H9 (cell line): ENCODE measurements around the gene CTIF. TPM values are rescaled to one million over a fixed set of nuclear protein-coding genes. Genes with fewer than 3 reads are reported as not detected.

Experiments used
- DNase-seq: peaks from one replicate; pipeline ENCODE4 v3.0.0-alpha.2; 2017
- H2AFZ ChIP-seq: one replicate; pipeline ENCODE4 v1.6.1; 2013; ENCODE audit warnings: mild to moderate bottlenecking, low read length, control low read depth, moderate library complexity
- H2AK5ac ChIP-seq: 2 replicates; pipeline ENCODE4 v1.6.1; 2013; ENCODE audit warnings: low read length, control low read depth, mixed read lengths; ENCODE audit not compliant: insufficient read length
- H2BK120ac ChIP-seq: one replicate; pipeline ENCODE4 v1.6.1; 2013; ENCODE audit warnings: low read depth, mild to moderate bottlenecking, low read length, control low read depth, inconsistent platforms; ENCODE audit not compliant: poor library complexity, severe bottlenecking
- H2BK12ac ChIP-seq: 2 replicates; pipeline ENCODE4 v1.6.1; 2013; ENCODE audit warnings: low read length, control low read depth, mixed read lengths, low read depth; ENCODE audit not compliant: insufficient read length
- H2BK15ac ChIP-seq: 2 replicates; pipeline ENCODE4 v1.6.1; 2013; ENCODE audit warnings: low read depth, low read length, control low read depth
- H2BK20ac ChIP-seq: one replicate; pipeline ENCODE4 v1.6.1; 2013; ENCODE audit warnings: low read depth, mild to moderate bottlenecking, low read length, control low read depth, inconsistent platforms; ENCODE audit not compliant: poor library complexity, severe bottlenecking
- H2BK5ac ChIP-seq: 2 replicates; pipeline ENCODE4 v1.6.1; 2013; ENCODE audit warnings: low read length, control low read depth, mixed read lengths; ENCODE audit not compliant: insufficient read length
- H3K14ac ChIP-seq: 2 replicates; pipeline ENCODE4 v1.6.1; 2013; ENCODE audit warnings: low read length, control low read depth; ENCODE audit not compliant: insufficient read depth
- H3K18ac ChIP-seq: 2 replicates; pipeline ENCODE4 v1.6.1; 2013; ENCODE audit warnings: low read depth, mild to moderate bottlenecking, mixed read lengths, low read length, control low read depth; ENCODE audit not compliant: insufficient read length
- H3K23ac ChIP-seq: 2 replicates; pipeline ENCODE4 v1.6.1; 2013; ENCODE audit warnings: low read length, control low read depth, mixed read lengths, low read depth; ENCODE audit not compliant: insufficient read length
- H3K23me2 ChIP-seq: 2 replicates; pipeline ENCODE4 v1.6.1; 2013; ENCODE audit warnings: low read depth, mild to moderate bottlenecking, mixed read lengths, low read length, control low read depth; ENCODE audit not compliant: insufficient read length, poor library complexity, severe bottlenecking
- H3K27ac ChIP-seq: 2 replicates; pipeline ENCODE4 v1.5.1; 2013; ENCODE audit warnings: low read length, control low read depth, mixed read lengths, low read depth; ENCODE audit not compliant: insufficient read length
- H3K27me3 ChIP-seq: 2 replicates; pipeline ENCODE4 v1.6.1; 2013; ENCODE audit warnings: low read length, control low read depth, inconsistent platforms; ENCODE audit not compliant: insufficient read depth
- H3K4ac ChIP-seq: 2 replicates; pipeline ENCODE4 v1.6.1; 2013; ENCODE audit warnings: low read depth, mild to moderate bottlenecking, control low read depth, inconsistent platforms, low read length, moderate library complexity
- H3K4me1 ChIP-seq: 2 replicates; pipeline ENCODE4 v1.6.1; 2013; ENCODE audit warnings: low read length, control low read depth, inconsistent platforms; ENCODE audit not compliant: insufficient read depth
- H3K4me2 ChIP-seq: 2 replicates; pipeline ENCODE4 v1.6.1; 2013; ENCODE audit warnings: low read length, control low read depth, mixed read lengths; ENCODE audit not compliant: insufficient read length, insufficient read depth
- H3K56ac ChIP-seq: 2 replicates; pipeline ENCODE4 v1.6.1; 2013; ENCODE audit warnings: low read depth, mild to moderate bottlenecking, mixed read lengths, low read length, control low read depth; ENCODE audit not compliant: insufficient read length
- H3K79me1 ChIP-seq: 2 replicates; pipeline ENCODE4 v1.6.1; 2013; ENCODE audit warnings: low read depth, mild to moderate bottlenecking, moderate library complexity, low read length, control low read depth, inconsistent platforms; ENCODE audit not compliant: insufficient read depth, poor library complexity, severe bottlenecking
- H3K79me2 ChIP-seq: 2 replicates; pipeline ENCODE4 v1.6.1; 2013; ENCODE audit warnings: low read length, control low read depth, inconsistent platforms; ENCODE audit not compliant: insufficient read depth
- H3K9ac ChIP-seq: 2 replicates; pipeline ENCODE4 v1.6.1; 2013; ENCODE audit warnings: low read length, control low read depth, mixed read lengths; ENCODE audit not compliant: insufficient read length; ENCODE audit errors: extremely low read depth
- H3K9me3 ChIP-seq: one replicate; pipeline ENCODE4 v1.6.1; 2013; ENCODE audit warnings: low read depth, low read length, inconsistent platforms; ENCODE audit not compliant: control insufficient read depth
- H3T11ph ChIP-seq: one replicate; pipeline ENCODE4 v1.6.1; 2013; ENCODE audit warnings: mild to moderate bottlenecking, low read length, control low read depth, inconsistent platforms
- H4K20me1 ChIP-seq: one replicate; pipeline ENCODE4 v1.6.1; 2013; ENCODE audit not compliant: control insufficient read depth, insufficient read length, insufficient read depth
- H4K5ac ChIP-seq: 2 replicates; pipeline ENCODE4 v1.6.1; 2013; ENCODE audit warnings: low read depth, mild to moderate bottlenecking, mixed read lengths, low read length, control low read depth; ENCODE audit not compliant: insufficient read length
- H4K8ac ChIP-seq: replicated peaks from 2 replicates; pipeline ENCODE4 v1.6.1; 2013; ENCODE audit warnings: low read length, control low read depth, mixed read lengths, low read depth; ENCODE audit not compliant: insufficient read length
- H4K91ac ChIP-seq: 2 replicates; pipeline ENCODE4 v1.6.1; 2013; ENCODE audit warnings: low read depth, mild to moderate bottlenecking, moderate library complexity, mixed read lengths, low read length, control low read depth; ENCODE audit not compliant: insufficient read length
- H3K27ac Mint-ChIP-seq, 3 experiments: 2 replicates in 2 of 3; 3 replicates in 1 of 3; pipeline ENCODE4 v1.8.0; 2020 to 2021; ENCODE audit warnings: mixed read lengths in 3 of 3, mild to moderate bottlenecking in 1 of 3, moderate library complexity in 1 of 3
- H3K27me3 Mint-ChIP-seq: 2 replicates; pipeline ENCODE4 v1.8.0; 2021; ENCODE audit warnings: low read depth, mild to moderate bottlenecking, moderate library complexity, mixed read lengths
- H3K36me3 Mint-ChIP-seq, 3 experiments: 2 replicates in 2 of 3; 3 replicates in 1 of 3; pipeline ENCODE4 v1.8.0; 2020 to 2021; ENCODE audit warnings: low read depth in 3 of 3, mixed read lengths in 3 of 3; ENCODE audit not compliant: insufficient read depth in 1 of 3
- H3K4me1 Mint-ChIP-seq, 2 experiments: 2 replicates each; pipeline ENCODE4 v1.8.0; 2020; ENCODE audit warnings: mixed read lengths in 2 of 2
- H3K4me3 Mint-ChIP-seq, 2 experiments: 2 replicates in 1 of 2; 3 replicates in 1 of 2; pipeline ENCODE4 v1.8.0; 2020 to 2021; ENCODE audit warnings: mild to moderate bottlenecking in 2 of 2, mixed read lengths in 2 of 2, moderate library complexity in 1 of 2
- H3K9me3 Mint-ChIP-seq, 2 experiments: 2 replicates in 1 of 2; 3 replicates in 1 of 2; pipeline ENCODE4 v1.8.0; 2020; ENCODE audit warnings: mild to moderate bottlenecking in 2 of 2, mixed read lengths in 2 of 2, moderate library complexity in 1 of 2
- WGBS: extraction: QIAGEN DNeasy Blood & Tissue Kit; methylation state at CpG from one replicate; pipeline ENCODE4 v1.1.7; 2013; ENCODE audit warnings: missing lambda C conversion rate, low lambda C conversion rate, mixed read lengths; ENCODE audit not compliant: insufficient read length; ENCODE audit errors: extremely low coverage; 5-methylcytosine and 5-hydroxymethylcytosine counted together
- total RNA-seq: library from RNA; stranded (reverse); gene quantifications from 2 replicates; pipeline ENCODE4 v1.2.1, GENCODE V29; 2021
- TF ChIP-seq, protein P1 (sequence below): fragments of 200-600 bp; sonication (generic); conservative IDR thresholded peaks from 3 replicates; pipeline ENCODE4 v1.8.0; 2021; ENCODE audit warnings: antibody characterized with exemption, mild to moderate bottlenecking

Gene CTIF
- total RNA-seq, 1 experiment from 2014 or later: 15.8 TPM

DNA sequence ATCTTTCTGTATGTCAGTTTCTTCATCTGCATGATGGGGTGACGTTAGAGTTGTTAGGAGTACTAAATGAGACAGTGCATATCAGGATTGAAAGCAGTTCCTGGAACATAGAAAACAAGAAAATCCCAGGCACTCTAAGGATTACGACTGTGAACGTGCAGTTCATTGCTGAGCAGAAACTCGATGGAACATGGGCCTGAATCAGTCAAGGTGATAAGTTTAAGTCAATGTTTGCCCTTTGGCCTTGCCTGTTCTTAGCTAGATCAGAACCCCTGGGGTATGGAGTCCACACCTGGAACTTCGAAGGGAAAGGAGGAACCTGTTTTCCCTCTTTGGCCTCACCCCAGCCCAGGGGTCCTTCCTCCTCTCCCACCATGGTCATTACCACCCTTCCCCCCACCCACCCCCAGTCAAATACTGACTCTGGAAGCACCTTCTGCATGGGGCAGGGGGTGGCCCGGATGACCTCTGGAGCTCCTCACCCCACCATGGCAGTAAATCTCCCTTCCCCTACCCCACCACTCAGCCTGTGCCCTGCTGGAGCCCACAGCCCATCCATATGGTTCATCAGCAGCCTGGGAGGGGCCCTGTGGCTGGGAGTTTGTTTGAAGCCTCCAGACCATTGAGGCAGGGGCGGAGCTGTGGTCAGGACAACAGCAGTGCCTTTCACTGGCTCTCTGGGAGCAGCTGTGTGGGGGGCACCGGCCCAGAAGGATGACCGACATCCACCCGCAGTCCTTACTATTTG lies 247.8 kb downstream of the CTIF start:
- Histone ChIP-seq H3K79me2 (no peaks in the 10 kb centered on the region), H4K20me1 (no peaks in the 10 kb centered on the region)
- WGBS: no CpG with 5 or more reads among the region's 10 CpGs

More for the DNA sequence above, 247.8 kb downstream of the CTIF start:
- no peak overlapping the region for H2BK12ac ChIP-seq
- no peak overlapping the region for H2BK120ac ChIP-seq
- no peak overlapping the region for H2BK5ac ChIP-seq
- H3T11ph ChIP-seq: no peak overlapping the region
- no peak overlapping the region for H4K8ac ChIP-seq
- H3K4me2 ChIP-seq: no peak overlapping the region
- H2AFZ ChIP-seq: no peak overlapping the region
- no peak overlapping the region for H4K91ac ChIP-seq
- no peak overlapping the region for H2BK20ac ChIP-seq
- H3K56ac ChIP-seq: no peak overlapping the region
- no peak overlapping the region for H3K9ac ChIP-seq
- no peak overlapping the region for H3K27ac ChIP-seq
- no peaks in the 10 kb centered on the region for H3K9me3 Mint-ChIP-seq
- no peak overlapping the region for H2AK5ac ChIP-seq
- H4K5ac ChIP-seq: no peak overlapping the region
- H3K4me1 Mint-ChIP-seq: peaks cover 12 to 19% of the 10 kb centered on the region in 2 experiments
- H3K23me2 ChIP-seq: no peaks in the 10 kb centered on the region
- no peak overlapping the region for H3K4me3 Mint-ChIP-seq
- H3K27me3 Mint-ChIP-seq: no peaks in the 10 kb centered on the region
- H3K79me1 ChIP-seq: no peaks in the 10 kb centered on the region
- no peaks in the 10 kb centered on the region for H3K27me3 ChIP-seq
- TF ChIP-seq, protein P1, sequence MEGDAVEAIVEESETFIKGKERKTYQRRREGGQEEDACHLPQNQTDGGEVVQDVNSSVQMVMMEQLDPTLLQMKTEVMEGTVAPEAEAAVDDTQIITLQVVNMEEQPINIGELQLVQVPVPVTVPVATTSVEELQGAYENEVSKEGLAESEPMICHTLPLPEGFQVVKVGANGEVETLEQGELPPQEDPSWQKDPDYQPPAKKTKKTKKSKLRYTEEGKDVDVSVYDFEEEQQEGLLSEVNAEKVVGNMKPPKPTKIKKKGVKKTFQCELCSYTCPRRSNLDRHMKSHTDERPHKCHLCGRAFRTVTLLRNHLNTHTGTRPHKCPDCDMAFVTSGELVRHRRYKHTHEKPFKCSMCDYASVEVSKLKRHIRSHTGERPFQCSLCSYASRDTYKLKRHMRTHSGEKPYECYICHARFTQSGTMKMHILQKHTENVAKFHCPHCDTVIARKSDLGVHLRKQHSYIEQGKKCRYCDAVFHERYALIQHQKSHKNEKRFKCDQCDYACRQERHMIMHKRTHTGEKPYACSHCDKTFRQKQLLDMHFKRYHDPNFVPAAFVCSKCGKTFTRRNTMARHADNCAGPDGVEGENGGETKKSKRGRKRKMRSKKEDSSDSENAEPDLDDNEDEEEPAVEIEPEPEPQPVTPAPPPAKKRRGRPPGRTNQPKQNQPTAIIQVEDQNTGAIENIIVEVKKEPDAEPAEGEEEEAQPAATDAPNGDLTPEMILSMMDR: no peak
- no peak overlapping the region for H2BK15ac ChIP-seq
- no peaks in the 10 kb centered on the region; a peak in 1 of 7 replicates for H3K36me3 Mint-ChIP-seq
- H3K23ac ChIP-seq: no peak overlapping the region
- H3K14ac ChIP-seq: no peak overlapping the region
- H3K18ac ChIP-seq: no peak overlapping the region
- no peak overlapping the region for H3K4ac ChIP-seq
- no peaks in the 10 kb centered on the region for H3K9me3 ChIP-seq
- no peaks in the 10 kb centered on the region for H3K4me1 ChIP-seq
- H3K27ac Mint-ChIP-seq: no peak overlapping the region
- DNase-seq: no peak
